HepG2 (cell line): ENCODE measurements around the gene KDM5A. TPM values are rescaled to one million over a fixed set of nuclear protein-coding genes. Genes with fewer than 3 reads are reported as not detected.

ENCODE experiments used
- ATAC-seq: fragments of 200-7000 bp; cut with Tn5 transposase; 3 replicates; pipeline ENCODE4 v1.9.1; 2020; ENCODE audit warnings: mild to moderate bottlenecking, moderate library complexity
- BruUV-seq: library from RNA; stranded (reverse); fragments of 400-500 nt; replicated peaks from 2 replicates; lab custom pipeline; 2021; lab: Mats Ljungman, UMichigan
- CTCF ChIA-PET: fragments of 300-600 bp; formaldehyde crosslinking; extraction: SDS; loops from one replicate; lab custom pipeline; 2021; ENCODE audit warnings: low total read pairs, inconsistent platforms, low intra/inter-chr PET ratio; lab: Yijun Ruan, JAX
- POLR2A ChIA-PET: fragments of 350-600 bp; sonication (Branson Sonifier 250); formaldehyde crosslinking; loops from one replicate; lab custom pipeline; 2020; ENCODE audit warnings: antibody characterized with exemption, inconsistent platforms; lab: Yijun Ruan, JAX
- DNase-seq: peaks from one replicate; pipeline ENCODE4 v3.0.0-alpha.2; 2015; ENCODE audit warnings: low spot score
- FAIRE-seq: peaks from 3 replicates; lab custom pipeline; 2011; peaks lifted over from hg19 to GRCh38; lab: Jason Lieb, UNC
- H2AFZ ChIP-seq: one replicate; pipeline ENCODE4 v1.6.1; 2011; ENCODE audit warnings: low read length, inconsistent platforms
- H3K27ac ChIP-seq: fragments of 300-600 bp; 3 replicates; pipeline ENCODE4 v1.8.0; 2011; ENCODE audit warnings: mixed run types, mild to moderate bottlenecking, mixed read lengths, low read length, inconsistent platforms; ENCODE audit not compliant: insufficient read depth; ENCODE audit errors: extremely low read length
- H3K27me3 ChIP-seq, 2 experiments: fragments of 200-600 bp in 1 of 2; 2 replicates in 1 of 2; 3 replicates in 1 of 2; pipeline versions ENCODE4 v1.6.0 to v1.8.0; 2011; ENCODE audit warnings: low read length in 2 of 2, mild to moderate bottlenecking in 2 of 2, moderate library complexity in 2 of 2, inconsistent platforms in 1 of 2; ENCODE audit not compliant: insufficient read depth in 2 of 2, control insufficient read depth in 1 of 2
- H3K36me3 ChIP-seq, 2 experiments: fragments of 200-600 bp in 1 of 2; replicated peaks in 1 of 2; 2 replicates in 1 of 2; 3 replicates in 1 of 2; pipeline versions ENCODE4 v1.5.1 to v1.8.0; 2011; ENCODE audit warnings: low read length in 2 of 2, inconsistent platforms in 1 of 2; ENCODE audit not compliant: insufficient read depth in 2 of 2, control insufficient read depth in 1 of 2
- H3K4me1 ChIP-seq: 2 replicates; pipeline ENCODE4 v1.5.1; 2012; ENCODE audit warnings: low read length, inconsistent platforms; ENCODE audit not compliant: insufficient read depth
- H3K4me2 ChIP-seq: 2 replicates; pipeline ENCODE4 v1.6.0; 2011; ENCODE audit warnings: low read depth, low read length, inconsistent platforms
- H3K4me3 ChIP-seq, 3 experiments: fragments of 200-600 bp in 1 of 3; sonication (generic), shearing (Covaris generic) in 1 of 3; replicated peaks in 1 of 3; 2 replicates each; pipeline ENCODE4 v1.5.1; 2011 to 2016; ENCODE audit warnings: low read length in 3 of 3, inconsistent platforms in 2 of 3, low read depth in 2 of 3, mild to moderate bottlenecking in 2 of 3, control low read depth in 1 of 3, mixed read lengths in 1 of 3; ENCODE audit not compliant: insufficient read depth in 1 of 3
- H3K79me2 ChIP-seq: one replicate; pipeline ENCODE4 v1.6.1; 2011; ENCODE audit warnings: low read length, inconsistent platforms; ENCODE audit not compliant: insufficient read depth
- H3K9ac ChIP-seq: 2 replicates; pipeline ENCODE4 v1.6.0; 2011; ENCODE audit warnings: mild to moderate bottlenecking, low read depth, low read length, inconsistent platforms; ENCODE audit not compliant: insufficient read depth
- H3K9me3 ChIP-seq: 2 replicates; pipeline ENCODE4 v1.5.1; 2012; ENCODE audit warnings: mild to moderate bottlenecking, low read length
- H4K20me1 ChIP-seq: 2 replicates; pipeline ENCODE4 v1.6.0; 2011; ENCODE audit warnings: inconsistent platforms, mild to moderate bottlenecking, low read length, moderate library complexity; ENCODE audit not compliant: insufficient read depth
- ARNT2 ChIP-seq: sonication (generic); formaldehyde crosslinking; IDR thresholded peaks from 2 replicates; pipeline ENCODE4 v1.8.0; 2022; ENCODE audit warnings: mild to moderate bottlenecking, low read depth, missing genetic modification reagents, moderate library complexity
- RFX5 ChIP-seq: IDR thresholded peaks from 2 replicates; pipeline ENCODE4 v1.6.1; 2011; ENCODE audit warnings: low read depth, low read length, improper control_type of control experiment
- RNF2 ChIP-seq: fragments of 450-650 bp; conservative IDR thresholded peaks from 2 replicates; pipeline ENCODE4 v1.6.1; 2016; ENCODE audit warnings: low read depth
- SMC3 ChIP-seq: IDR thresholded peaks from 2 replicates; pipeline ENCODE4 v1.6.1; 2011; ENCODE audit warnings: low read length, improper control_type of control experiment
- ZNF34 ChIP-seq: sonication (generic); formaldehyde crosslinking; IDR thresholded peaks from 2 replicates; pipeline ENCODE4 v1.4.0; 2020; ENCODE audit warnings: mild to moderate bottlenecking, missing genetic modification reagents, borderline replicate concordance
- ZNF562 ChIP-seq: sonication (generic); formaldehyde crosslinking; IDR thresholded peaks from 2 replicates; pipeline ENCODE4 v1.8.0; 2022; ENCODE audit warnings: missing genetic modification reagents, borderline replicate concordance
- ZNF670 ChIP-seq: sonication (generic); formaldehyde crosslinking; IDR thresholded peaks from 2 replicates; pipeline ENCODE4 v1.8.0; 2022; ENCODE audit warnings: mild to moderate bottlenecking, missing genetic modification reagents, borderline replicate concordance
- ZNF672 ChIP-seq: sonication (generic); formaldehyde crosslinking; IDR thresholded peaks from 2 replicates; pipeline ENCODE4 v1.8.1; 2022; ENCODE audit warnings: missing genetic modification reagents
- ZSCAN25 ChIP-seq: sonication (generic); formaldehyde crosslinking; IDR thresholded peaks from 2 replicates; pipeline ENCODE4 v1.8.0; 2022; ENCODE audit warnings: mild to moderate bottlenecking, missing genetic modification reagents
- WGBS: methylation state at CpG from one replicate; pipeline ENCODE4 v1.1.6; 2017; ENCODE audit warnings: low lambda C conversion rate; 5-methylcytosine and 5-hydroxymethylcytosine counted together
- in situ Hi-C: cut with HindIII; loops from 2 replicates; pipeline ENCODE4 v1.10.0; 2017; ENCODE audit warnings: low pct_unique_long_range_greater_than_20kb; ENCODE audit not compliant: extremely low pct_ligation_motif_present
- intact Hi-C: fragments of 100-400 bp; cut with micrococcal nuclease; formaldehyde crosslinking; loops from one replicate; pipeline ENCODE4 v1.10.0; 2022; ENCODE audit not compliant: unreplicated experiment
- polyA plus RNA-seq, 8 experiments: library from polyadenylated mRNA; depleted of rRNA in 3 of 8; stranded (reverse) in 7 of 8; unstranded in 1 of 8; fragments of >200 nt; fragmentation: Illumina TruSeq in 4 of 8; extraction: Trizol in 4 of 8; gene quantifications; 2 replicates each; pipeline versions ENCODE4 v1.2.1 to v1.2.3, GENCODE V29; 2011 to 2016; ENCODE audit warnings: low read depth in 4 of 8, missing spikeins in 1 of 8, mixed read lengths in 1 of 8; ENCODE audit not compliant: insufficient read depth in 1 of 8
- total RNA-seq, 5 experiments: library from RNA; depleted of rRNA; stranded (reverse); fragments of >200 nt; fragmentation: Illumina TruSeq; extraction: Trizol; gene quantifications; 2 replicates each; pipeline ENCODE4 v1.2.3, GENCODE V29; 2016; ENCODE audit warnings: low read depth in 1 of 5
- TF ChIP-seq, protein P1 (sequence below): IDR thresholded peaks from 2 replicates; pipeline ENCODE4 v1.6.1; 2016; ENCODE audit warnings: low read depth, borderline replicate concordance
- TF ChIP-seq, protein P2 (sequence below): sonication (generic); formaldehyde crosslinking; IDR thresholded peaks from 2 replicates; pipeline ENCODE4 v1.4.0; 2020; ENCODE audit warnings: mild to moderate bottlenecking, missing genetic modification reagents
- TF ChIP-seq, protein P3 (sequence below): IDR thresholded peaks from 2 replicates; pipeline ENCODE4 v1.6.1; 2016; ENCODE audit warnings: low read depth
- TF ChIP-seq, protein P4 (sequence below): sonication (generic); formaldehyde crosslinking; IDR thresholded peaks from 2 replicates; pipeline ENCODE4 v1.4.0; 2020; ENCODE audit warnings: missing genetic modification reagents

Gene KDM5A
- total and polyA plus RNA-seq, 2 of the 13 experiments (the other 11 are each of a cell fraction or from before 2014, with no cell fraction given): 12.0 to 29.2 TPM

DNA sequence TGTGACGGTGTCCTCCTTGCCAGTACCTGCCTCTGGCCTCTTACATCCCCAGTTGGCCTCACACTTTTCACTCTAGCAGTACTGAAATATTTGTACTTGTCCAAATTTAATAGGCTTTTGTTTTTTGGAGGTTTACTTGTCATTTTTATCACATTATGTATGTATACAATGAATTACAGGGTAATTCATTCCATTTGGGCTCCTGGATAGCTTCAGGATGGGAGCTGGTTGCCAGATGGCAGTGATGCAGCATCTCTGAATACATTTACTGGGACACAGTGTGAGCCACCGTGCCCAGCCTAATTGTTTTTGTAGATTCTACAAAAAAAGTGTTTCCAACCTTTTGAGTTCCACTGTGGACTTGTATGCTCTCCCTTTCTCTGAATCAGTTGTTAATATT is 25.7 kb upstream of the KDM5A start:
- no peaks in the 10 kb centered on the region for H3K4me1 ChIP-seq
- no peak overlapping the region for H3K27ac ChIP-seq
- peaks cover 13 to 52% of the 10 kb centered on the region in 2 experiments for H3K36me3 ChIP-seq
- H3K27me3 ChIP-seq: no peaks in the 10 kb centered on the region
- in situ Hi-C loops (no loop called here), intact Hi-C loops (no loop called here)
- TF ChIP-seq RFX5: no peak
- no peak for TF ChIP-seq ZNF34
- TF ChIP-seq, protein P1, sequence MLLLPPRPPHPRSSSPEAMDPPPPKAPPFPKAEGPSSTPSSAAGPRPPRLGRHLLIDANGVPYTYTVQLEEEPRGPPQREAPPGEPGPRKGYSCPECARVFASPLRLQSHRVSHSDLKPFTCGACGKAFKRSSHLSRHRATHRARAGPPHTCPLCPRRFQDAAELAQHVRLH (CRISPR knock-in tag): no peak
- TF ChIP-seq, protein P2, sequence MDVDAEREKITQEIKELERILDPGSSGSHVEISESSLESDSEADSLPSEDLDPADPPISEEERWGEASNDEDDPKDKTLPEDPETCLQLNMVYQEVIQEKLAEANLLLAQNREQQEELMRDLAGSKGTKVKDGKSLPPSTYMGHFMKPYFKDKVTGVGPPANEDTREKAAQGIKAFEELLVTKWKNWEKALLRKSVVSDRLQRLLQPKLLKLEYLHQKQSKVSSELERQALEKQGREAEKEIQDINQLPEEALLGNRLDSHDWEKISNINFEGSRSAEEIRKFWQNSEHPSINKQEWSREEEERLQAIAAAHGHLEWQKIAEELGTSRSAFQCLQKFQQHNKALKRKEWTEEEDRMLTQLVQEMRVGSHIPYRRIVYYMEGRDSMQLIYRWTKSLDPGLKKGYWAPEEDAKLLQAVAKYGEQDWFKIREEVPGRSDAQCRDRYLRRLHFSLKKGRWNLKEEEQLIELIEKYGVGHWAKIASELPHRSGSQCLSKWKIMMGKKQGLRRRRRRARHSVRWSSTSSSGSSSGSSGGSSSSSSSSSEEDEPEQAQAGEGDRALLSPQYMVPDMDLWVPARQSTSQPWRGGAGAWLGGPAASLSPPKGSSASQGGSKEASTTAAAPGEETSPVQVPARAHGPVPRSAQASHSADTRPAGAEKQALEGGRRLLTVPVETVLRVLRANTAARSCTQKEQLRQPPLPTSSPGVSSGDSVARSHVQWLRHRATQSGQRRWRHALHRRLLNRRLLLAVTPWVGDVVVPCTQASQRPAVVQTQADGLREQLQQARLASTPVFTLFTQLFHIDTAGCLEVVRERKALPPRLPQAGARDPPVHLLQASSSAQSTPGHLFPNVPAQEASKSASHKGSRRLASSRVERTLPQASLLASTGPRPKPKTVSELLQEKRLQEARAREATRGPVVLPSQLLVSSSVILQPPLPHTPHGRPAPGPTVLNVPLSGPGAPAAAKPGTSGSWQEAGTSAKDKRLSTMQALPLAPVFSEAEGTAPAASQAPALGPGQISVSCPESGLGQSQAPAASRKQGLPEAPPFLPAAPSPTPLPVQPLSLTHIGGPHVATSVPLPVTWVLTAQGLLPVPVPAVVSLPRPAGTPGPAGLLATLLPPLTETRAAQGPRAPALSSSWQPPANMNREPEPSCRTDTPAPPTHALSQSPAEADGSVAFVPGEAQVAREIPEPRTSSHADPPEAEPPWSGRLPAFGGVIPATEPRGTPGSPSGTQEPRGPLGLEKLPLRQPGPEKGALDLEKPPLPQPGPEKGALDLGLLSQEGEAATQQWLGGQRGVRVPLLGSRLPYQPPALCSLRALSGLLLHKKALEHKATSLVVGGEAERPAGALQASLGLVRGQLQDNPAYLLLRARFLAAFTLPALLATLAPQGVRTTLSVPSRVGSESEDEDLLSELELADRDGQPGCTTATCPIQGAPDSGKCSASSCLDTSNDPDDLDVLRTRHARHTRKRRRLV (CRISPR knock-in tag): no peak
- TF ChIP-seq, protein P3, sequence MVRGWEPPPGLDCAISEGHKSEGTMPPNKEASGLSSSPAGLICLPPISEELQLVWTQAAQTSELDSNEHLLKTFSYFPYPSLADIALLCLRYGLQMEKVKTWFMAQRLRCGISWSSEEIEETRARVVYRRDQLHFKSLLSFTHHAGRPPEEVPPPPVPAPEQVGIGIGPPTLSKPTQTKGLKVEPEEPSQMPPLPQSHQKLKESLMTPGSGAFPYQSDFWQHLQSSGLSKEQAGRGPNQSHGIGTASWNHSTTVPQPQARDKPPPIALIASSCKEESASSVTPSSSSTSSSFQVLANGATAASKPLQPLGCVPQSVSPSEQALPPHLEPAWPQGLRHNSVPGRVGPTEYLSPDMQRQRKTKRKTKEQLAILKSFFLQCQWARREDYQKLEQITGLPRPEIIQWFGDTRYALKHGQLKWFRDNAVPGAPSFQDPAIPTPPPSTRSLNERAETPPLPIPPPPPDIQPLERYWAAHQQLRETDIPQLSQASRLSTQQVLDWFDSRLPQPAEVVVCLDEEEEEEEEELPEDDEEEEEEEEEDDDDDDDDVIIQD (CRISPR knock-in tag): no peak
- TF ChIP-seq ARNT2: no peak
- TF ChIP-seq ZNF672 (CRISPR knock-in tag): no peak
- no peak for TF ChIP-seq ZNF562 (CRISPR knock-in tag)
- TF ChIP-seq, protein P4, sequence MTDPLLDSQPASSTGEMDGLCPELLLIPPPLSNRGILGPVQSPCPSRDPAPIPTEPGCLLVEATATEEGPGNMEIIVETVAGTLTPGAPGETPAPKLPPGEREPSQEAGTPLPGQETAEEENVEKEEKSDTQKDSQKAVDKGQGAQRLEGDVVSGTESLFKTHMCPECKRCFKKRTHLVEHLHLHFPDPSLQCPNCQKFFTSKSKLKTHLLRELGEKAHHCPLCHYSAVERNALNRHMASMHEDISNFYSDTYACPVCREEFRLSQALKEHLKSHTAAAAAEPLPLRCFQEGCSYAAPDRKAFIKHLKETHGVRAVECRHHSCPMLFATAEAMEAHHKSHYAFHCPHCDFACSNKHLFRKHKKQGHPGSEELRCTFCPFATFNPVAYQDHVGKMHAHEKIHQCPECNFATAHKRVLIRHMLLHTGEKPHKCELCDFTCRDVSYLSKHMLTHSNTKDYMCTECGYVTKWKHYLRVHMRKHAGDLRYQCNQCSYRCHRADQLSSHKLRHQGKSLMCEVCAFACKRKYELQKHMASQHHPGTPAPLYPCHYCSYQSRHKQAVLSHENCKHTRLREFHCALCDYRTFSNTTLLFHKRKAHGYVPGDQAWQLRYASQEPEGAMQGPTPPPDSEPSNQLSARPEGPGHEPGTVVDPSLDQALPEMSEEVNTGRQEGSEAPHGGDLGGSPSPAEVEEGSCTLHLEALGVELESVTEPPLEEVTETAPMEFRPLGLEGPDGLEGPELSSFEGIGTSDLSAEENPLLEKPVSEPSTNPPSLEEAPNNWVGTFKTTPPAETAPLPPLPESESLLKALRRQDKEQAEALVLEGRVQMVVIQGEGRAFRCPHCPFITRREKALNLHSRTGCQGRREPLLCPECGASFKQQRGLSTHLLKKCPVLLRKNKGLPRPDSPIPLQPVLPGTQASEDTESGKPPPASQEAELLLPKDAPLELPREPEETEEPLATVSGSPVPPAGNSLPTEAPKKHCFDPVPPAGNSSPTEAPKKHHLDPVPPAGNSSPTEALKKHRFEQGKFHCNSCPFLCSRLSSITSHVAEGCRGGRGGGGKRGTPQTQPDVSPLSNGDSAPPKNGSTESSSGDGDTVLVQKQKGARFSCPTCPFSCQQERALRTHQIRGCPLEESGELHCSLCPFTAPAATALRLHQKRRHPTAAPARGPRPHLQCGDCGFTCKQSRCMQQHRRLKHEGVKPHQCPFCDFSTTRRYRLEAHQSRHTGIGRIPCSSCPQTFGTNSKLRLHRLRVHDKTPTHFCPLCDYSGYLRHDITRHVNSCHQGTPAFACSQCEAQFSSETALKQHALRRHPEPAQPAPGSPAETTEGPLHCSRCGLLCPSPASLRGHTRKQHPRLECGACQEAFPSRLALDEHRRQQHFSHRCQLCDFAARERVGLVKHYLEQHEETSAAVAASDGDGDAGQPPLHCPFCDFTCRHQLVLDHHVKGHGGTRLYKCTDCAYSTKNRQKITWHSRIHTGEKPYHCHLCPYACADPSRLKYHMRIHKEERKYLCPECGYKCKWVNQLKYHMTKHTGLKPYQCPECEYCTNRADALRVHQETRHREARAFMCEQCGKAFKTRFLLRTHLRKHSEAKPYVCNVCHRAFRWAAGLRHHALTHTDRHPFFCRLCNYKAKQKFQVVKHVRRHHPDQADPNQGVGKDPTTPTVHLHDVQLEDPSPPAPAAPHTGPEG (CRISPR knock-in tag): no peak
- TF ChIP-seq ZSCAN25: no peak
- no peak for TF ChIP-seq ZNF670 (CRISPR knock-in tag)
- TF ChIP-seq SMC3: no peak
- TF ChIP-seq RNF2: no peak
- no peak overlapping the region for H3K9ac ChIP-seq
- ATAC-seq: no peak
- H3K9me3 ChIP-seq: no peaks in the 10 kb centered on the region
- 94% methylated on average over 2 of the region's 2 CpGs for WGBS
- ChIA-PET CTCF (no interaction called here), POLR2A (no interaction called here)
- H3K4me3 ChIP-seq: no peak overlapping the region
- BruUV-seq: no TSS peak
- no peak overlapping the region for H3K4me2 ChIP-seq
- no peak for DNase-seq
- no peaks in the 10 kb centered on the region for H4K20me1 ChIP-seq
- no peaks in the 10 kb centered on the region for H3K79me2 ChIP-seq
- no peak for FAIRE-seq
- no peak overlapping the region for H2AFZ ChIP-seq
